Muscle of leg (tissue), 11 donors: ENCODE data around the gene KANSL1. TPM values are rescaled to one million over a fixed set of nuclear protein-coding genes. Genes with fewer than 3 reads are reported as not detected.
"Not testable (repeated sequence)": the region's sequence is repeated elsewhere in the genome, so short reads cannot be mapped to it uniquely, and the experiment has no call there.

ENCODE experiments used
- DNase-seq: peaks from one replicate; pipeline ENCODE4 v3.0.0; 2013
- H3K27ac ChIP-seq: one replicate; pipeline ENCODE4 v1.5.1; 2013; ENCODE audit warnings: mild to moderate bottlenecking, low read length, control low read depth
- H3K27me3 ChIP-seq: one replicate; pipeline ENCODE4 v1.6.1; 2013; ENCODE audit warnings: low read length; ENCODE audit not compliant: control insufficient read depth, insufficient read depth
- H3K36me3 ChIP-seq: one replicate; pipeline ENCODE4 v1.6.1; 2013; ENCODE audit warnings: low read length; ENCODE audit not compliant: control insufficient read depth, insufficient read depth
- H3K4me1 ChIP-seq: one replicate; pipeline ENCODE4 v1.6.1; 2013; ENCODE audit warnings: low read length; ENCODE audit not compliant: control insufficient read depth, insufficient read depth
- H3K4me3 ChIP-seq: one replicate; pipeline ENCODE4 v1.5.1; 2013; ENCODE audit warnings: low read length, control low read depth
- H3K9me3 ChIP-seq: replicated peaks from 2 replicates; pipeline ENCODE4 v1.6.1; 2013; ENCODE audit warnings: low read depth, low read length; ENCODE audit not compliant: control insufficient read depth
- WGBS: methylation state at CpG from one replicate; pipeline ENCODE4 v1.1.5; 2013; ENCODE audit warnings: missing lambda C conversion rate; ENCODE audit not compliant: insufficient coverage; 5-methylcytosine and 5-hydroxymethylcytosine counted together
- polyA plus RNA-seq, 8 donors: library from polyadenylated mRNA; unstranded; fragments of 120-200 nt; gene quantifications; one replicate each; pipeline versions ENCODE4 v1.2.1 to v1.2.3, GENCODE V29; 2013; ENCODE audit warnings: inconsistent platforms in 1 of 8, low replicate concordance in 1 of 8; ENCODE audit not compliant: insufficient read length in 8 of 8, insufficient read depth in 1 of 8
- total RNA-seq: library from RNA; stranded (reverse); fragments of 120-200 nt; gene quantifications from one replicate; pipeline ENCODE4 v1.2.4, GENCODE V29; 2013

KANSL1 gene
- total and polyA plus RNA-seq, 9 donors = 27.9 to 76.6 (median 32.2) TPM

DNA sequence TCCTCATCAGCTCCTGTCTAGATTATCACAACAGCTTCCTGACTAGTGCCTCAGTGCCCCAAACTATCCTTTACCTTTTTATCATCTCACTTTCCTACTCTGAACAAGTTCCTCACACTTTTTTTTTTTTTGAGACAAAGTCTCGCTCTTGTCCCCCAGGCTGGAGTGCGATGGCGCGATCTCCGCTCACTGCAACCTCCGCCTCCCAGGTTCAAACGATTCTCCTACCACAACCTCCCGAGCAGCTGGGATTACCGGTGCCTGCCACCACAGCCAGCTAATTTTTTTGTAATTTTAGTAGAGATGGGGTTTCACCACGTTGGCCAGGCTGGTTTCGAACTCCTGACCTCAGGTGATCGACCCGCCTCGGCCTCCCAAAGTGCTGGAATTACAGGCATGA is 11.9 kb downstream of the KANSL1 start:
- H3K9me3 ChIP-seq, H3K4me1 ChIP-seq, H3K27me3 ChIP-seq, DNase-seq, H3K27ac ChIP-seq, H3K4me3 ChIP-seq, H3K36me3 ChIP-seq: not testable (repeated sequence)
- 96% methylated on average over 7 of the region's 14 CpGs for WGBS

DNA sequence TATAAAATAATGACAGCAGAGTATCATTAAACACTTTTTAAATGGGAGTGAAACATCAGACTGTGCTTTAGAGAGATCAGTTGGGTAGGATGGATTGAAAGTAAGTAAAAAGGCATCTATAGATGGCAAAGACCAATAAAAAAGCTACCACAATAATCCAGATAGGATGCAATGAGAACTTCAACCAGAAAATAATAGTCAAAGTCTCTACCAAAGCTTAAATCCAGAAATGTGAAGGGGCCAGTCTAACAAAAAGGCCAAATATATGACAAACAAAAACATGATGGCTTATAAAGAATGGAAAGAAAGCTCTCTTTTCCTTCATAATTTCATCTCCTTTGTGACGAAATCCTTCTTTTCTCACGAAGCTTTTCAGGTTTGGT is 12.3 kb downstream of the KANSL1 start:
- H3K4me1 ChIP-seq = no peaks in the 10 kb centered on the region
- H3K4me3 ChIP-seq = no peak overlapping the region
- H3K27ac ChIP-seq = no peak overlapping the region
- H3K9me3 ChIP-seq = no peaks in the 10 kb centered on the region
- 60% methylated on average over 2 of the region's 2 CpGs for WGBS
- H3K27me3 ChIP-seq = no peaks in the 10 kb centered on the region
- no peaks in the 10 kb centered on the region for H3K36me3 ChIP-seq
- DNase-seq = no peak

DNA sequence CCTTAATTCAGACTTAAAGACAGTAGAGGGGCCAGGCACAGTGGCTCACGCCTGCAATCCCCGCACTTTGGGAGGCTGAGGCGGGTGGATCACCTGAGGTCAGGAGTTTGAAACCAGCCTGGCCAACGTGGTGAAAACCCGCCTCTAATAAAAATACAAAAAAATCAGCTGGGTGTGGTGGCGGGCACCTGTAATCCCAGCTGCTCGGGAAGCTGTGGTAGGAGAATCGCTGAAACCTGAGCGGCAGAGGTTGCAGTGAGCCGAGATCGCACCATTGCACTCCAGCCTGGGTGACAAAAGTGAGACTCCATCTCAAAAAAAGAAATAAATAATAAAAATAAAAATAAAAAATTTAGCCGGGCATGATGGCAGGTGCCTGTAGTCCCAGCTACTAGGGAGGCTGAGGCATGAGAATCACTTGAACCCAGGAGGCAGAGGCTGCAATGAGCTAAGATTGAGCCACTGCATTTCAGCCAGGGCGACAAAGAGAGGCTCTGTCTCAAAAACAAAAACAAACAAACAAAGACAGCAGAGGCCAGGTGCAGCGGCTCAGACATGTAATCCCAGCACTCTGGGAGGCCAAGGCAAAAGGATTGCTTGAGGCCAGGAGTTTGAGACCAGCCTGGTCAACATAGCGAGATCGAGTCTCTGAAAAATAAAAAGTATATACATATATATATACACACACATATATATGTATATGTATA is 12.9 kb downstream of the KANSL1 start:
- H3K4me3 ChIP-seq, DNase-seq, H3K36me3 ChIP-seq, H3K27me3 ChIP-seq, H3K27ac ChIP-seq, H3K4me1 ChIP-seq, H3K9me3 ChIP-seq: not testable (repeated sequence)
- 100% methylated on average over 1 of the region's 16 CpGs for WGBS

DNA sequence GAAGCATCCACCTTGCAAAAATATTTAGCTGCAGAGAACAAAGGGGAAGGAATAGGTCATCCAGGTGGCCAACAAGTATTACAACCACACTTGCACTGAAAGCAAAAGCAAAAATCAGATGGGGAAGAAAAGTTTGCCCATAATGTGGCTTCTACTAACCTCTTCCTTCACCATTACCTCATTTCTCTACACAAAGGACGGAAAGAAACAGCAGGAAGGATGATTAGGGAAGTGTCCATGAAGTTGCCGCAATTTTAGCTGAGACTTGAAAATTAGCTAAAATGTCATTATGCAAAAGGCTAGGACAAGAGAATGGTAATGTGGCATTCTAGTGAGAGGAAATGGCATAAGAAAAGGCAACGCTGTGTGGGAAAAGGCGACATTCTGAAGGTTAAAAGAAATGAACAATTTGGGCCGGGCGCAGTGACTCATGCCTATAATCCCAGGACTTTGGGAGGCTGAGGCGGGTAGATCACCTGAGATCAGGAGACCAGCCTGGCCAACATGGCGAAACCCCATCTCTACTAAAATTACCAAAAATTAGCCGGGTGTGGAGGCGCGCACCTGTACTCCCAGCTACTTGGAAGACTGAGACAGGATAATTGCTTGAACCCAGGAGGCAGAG is 13.7 kb downstream of the KANSL1 start:
- 85% methylated on average over 9 of the region's 11 CpGs for WGBS
- Histone ChIP-seq H3K4me1 (no peaks in the 10 kb centered on the region), H3K9me3 (no peaks in the 10 kb centered on the region), H3K4me3 (no peak overlapping the region), H3K27ac (no peak overlapping the region), H3K27me3 (no peaks in the 10 kb centered on the region), H3K36me3 (no peaks in the 10 kb centered on the region)
- DNase-seq = peak; percentile 66

DNA sequence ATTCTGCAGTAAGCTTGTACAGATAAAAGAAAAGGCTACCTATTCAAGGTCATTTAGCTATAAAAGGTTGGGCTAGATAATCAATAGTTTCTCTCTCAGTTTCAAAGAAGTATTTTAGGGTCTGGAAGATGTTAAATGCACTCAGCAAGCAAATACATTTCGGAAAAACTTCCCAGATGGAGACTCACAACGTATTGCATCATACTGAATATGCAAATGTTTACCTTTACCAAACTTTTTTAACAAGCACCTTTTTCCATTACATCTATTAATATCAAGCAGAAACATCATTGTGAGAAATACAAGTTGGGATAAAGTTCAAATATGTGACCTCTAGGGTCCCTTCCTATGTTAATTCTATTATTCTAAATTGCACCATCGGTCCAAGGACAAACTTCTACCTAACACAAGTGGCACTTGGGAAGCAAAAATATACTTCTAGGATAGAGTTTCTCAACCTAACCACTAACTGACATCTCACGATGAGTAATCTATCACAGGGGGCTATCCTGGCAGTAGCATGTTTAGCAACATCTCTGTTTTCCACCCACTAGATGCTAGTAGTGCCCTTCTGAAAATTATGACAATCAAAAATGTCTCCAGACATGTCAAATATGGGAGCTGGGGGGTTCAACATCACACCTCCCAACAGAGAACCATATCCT is 14.5 kb downstream of the KANSL1 start:
- Histone ChIP-seq H3K27ac (no peak overlapping the region), H3K9me3 (no peaks in the 10 kb centered on the region), H3K27me3 (no peaks in the 10 kb centered on the region), H3K4me1 (no peaks in the 10 kb centered on the region), H3K4me3 (no peak overlapping the region), H3K36me3 (no peaks in the 10 kb centered on the region)
- no CpG with 5 or more reads among the region's 4 CpGs for WGBS
- no peak for DNase-seq

DNA sequence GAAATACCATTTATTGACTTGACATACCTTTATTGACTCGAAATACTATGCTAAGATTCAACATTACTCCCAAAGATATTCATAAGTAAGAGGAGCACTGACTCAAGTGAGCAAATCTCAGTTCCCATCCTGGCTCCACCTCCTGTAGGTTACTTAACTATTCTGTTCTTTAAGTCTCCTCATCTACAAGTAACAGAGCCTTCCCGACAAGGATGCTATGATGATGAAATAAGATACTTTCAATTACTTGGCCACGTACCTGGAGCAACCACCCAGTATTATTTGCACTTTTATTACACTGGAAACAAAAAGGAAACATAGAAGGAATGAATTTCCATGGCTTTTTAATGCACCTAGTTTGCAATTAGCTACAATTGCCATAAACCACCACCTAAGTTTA is 16.3 kb downstream of the KANSL1 start:
- 100% methylated on average over 1 of the region's 3 CpGs for WGBS
- H3K27ac ChIP-seq = no peak overlapping the region
- DNase-seq = no peak
- no peaks in the 10 kb centered on the region for H3K4me1 ChIP-seq
- no peak overlapping the region for H3K4me3 ChIP-seq
- peaks cover under 1% of the 10 kb centered on the region for H3K36me3 ChIP-seq
- H3K9me3 ChIP-seq = no peaks in the 10 kb centered on the region
- no peaks in the 10 kb centered on the region for H3K27me3 ChIP-seq

DNA sequence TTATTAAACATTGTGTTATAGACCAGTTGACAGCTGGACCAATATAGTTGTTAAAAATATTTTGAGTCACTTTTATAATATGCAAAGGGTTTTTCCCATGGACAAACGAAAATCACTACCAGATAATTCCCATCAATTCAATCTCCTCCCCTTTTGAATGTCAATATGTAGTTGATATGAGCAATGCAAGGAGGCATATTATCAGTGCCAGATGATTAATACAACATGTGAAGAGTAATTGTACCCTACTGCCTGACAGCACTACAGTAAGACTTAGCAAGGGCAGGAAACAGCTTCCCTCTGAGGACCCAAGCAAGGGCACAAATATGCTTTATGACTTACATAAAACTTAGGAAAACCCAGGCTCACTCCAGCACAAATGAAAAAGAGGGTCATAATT is 17.3 kb downstream of the KANSL1 start:
- H3K4me3 ChIP-seq = no peak overlapping the region
- H3K9me3 ChIP-seq = no peaks in the 10 kb centered on the region
- no peaks in the 10 kb centered on the region for H3K27me3 ChIP-seq
- no peak for DNase-seq
- H3K4me1 ChIP-seq = no peaks in the 10 kb centered on the region
- WGBS = no CpG with 5 or more reads among the region's 1 CpG
- H3K27ac ChIP-seq = no peak overlapping the region
- H3K36me3 ChIP-seq = peaks cover 11% of the 10 kb centered on the region

DNA sequence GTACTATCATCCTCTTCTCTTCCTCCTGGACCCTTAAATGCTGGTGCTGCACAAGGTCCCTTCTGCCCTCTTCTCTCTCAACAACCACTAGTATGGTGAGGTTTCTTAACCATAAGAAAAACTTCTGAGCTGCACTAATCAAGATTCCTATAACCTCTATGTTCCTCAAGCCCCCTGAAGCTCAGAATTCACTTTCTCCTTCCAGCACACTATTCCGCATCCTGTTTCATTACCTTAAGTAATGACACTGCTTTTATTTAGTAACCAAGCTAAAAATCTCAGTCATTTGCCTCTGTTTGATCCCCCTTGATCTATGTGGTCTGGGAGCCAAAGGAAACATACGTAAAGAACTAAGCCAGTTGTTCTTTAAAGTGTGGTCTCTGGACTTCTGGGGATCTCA is 20.1 kb downstream of the KANSL1 start:
- H3K27me3 ChIP-seq = no peaks in the 10 kb centered on the region
- peaks cover 23% of the 10 kb centered on the region for H3K36me3 ChIP-seq
- DNase-seq = no peak
- H3K9me3 ChIP-seq = no peaks in the 10 kb centered on the region
- H3K4me3 ChIP-seq = no peak overlapping the region
- no peak overlapping the region for H3K27ac ChIP-seq
- WGBS = no CpG with 5 or more reads among the region's 2 CpGs
- no peaks in the 10 kb centered on the region for H3K4me1 ChIP-seq

DNA sequence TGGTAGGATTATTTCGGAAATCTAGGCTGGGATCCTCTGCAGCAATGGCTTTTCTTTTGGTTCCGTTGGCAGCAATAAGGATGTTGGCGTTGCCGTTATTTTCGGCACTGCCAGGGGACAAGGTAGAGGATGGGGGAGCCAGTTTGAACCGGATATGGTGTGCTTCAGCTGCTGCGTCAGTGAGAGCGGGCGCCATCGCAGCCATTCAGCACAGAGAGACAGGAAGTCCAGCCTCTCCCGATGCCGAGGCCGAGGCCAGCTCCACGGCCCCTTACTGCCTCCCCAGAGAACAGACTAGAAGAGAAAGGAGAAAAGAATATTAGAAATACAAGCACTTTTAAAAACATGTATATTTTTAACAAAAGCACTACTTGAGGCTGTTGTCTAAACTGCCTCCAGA is 21.3 kb downstream of the KANSL1 start:
- no peak for DNase-seq
- Histone ChIP-seq H3K36me3 (peaks cover 23% of the 10 kb centered on the region), H3K4me3 (no peak overlapping the region), H3K27ac (no peak overlapping the region), H3K4me1 (no peaks in the 10 kb centered on the region), H3K9me3 (no peaks in the 10 kb centered on the region), H3K27me3 (no peaks in the 10 kb centered on the region)
- WGBS = 94% methylated on average over 7 of the region's 14 CpGs

DNA sequence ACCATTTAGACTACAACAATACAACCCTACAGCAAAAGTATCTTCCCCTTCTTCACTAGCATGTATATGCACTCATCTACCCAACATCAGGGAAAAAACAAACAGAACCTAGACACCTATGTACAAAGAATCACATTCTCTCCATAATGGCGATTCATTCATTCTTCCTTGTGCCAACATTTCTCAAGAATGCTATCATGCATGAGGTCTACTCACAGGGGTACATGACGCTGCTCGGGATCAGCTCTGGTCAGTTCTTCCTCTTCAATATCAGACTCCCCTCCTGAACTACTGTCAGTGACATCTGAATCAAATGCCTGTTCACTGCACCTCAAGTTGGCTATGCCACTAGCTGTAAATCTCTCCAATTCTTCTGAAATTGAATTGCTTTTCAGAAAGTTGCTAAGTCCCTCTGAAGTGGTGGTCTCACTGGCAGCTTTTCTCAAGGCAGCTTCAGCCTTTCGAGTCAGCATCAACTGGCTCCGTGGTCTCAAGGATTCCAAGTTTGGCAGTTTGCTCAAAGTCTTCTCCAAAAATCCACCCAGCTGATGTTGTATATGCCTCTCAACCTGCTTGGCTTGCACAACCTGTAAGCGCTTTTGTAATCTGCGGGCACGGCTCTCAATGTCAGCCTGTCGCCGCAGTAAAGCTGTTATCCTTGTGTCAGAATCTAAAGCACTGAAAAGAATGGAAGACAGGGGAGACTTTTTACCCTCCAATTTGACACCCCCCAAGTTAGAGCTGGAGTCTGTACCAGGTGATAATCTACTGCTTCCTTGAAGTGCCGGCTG is 22.4 kb downstream of the KANSL1 start:
- no peaks in the 10 kb centered on the region for H3K27me3 ChIP-seq
- H3K27ac ChIP-seq = no peak overlapping the region
- H3K4me3 ChIP-seq = no peak overlapping the region
- peaks cover 23% of the 10 kb centered on the region for H3K36me3 ChIP-seq
- no peaks in the 10 kb centered on the region for H3K4me1 ChIP-seq
- no peaks in the 10 kb centered on the region for H3K9me3 ChIP-seq
- DNase-seq = no peak
- WGBS = 91% methylated on average over 5 of the region's 11 CpGs
